Thyroid gland (tissue), 4 donors: ENCODE results near the gene LRRC8B. TPM values are rescaled to one million over a fixed set of nuclear protein-coding genes. Genes with fewer than 3 reads are reported as not detected.

Source experiments
- DNase-seq, 2 donors: peaks; one replicate each; pipeline ENCODE4 v3.0.0-alpha.2; 2019
- H3K27ac ChIP-seq, 3 donors: fragments of 200-600 bp; sonication (generic); 1 replicate in 2 of 3; 2 replicates in 1 of 3; pipeline ENCODE4 v1.5.1; 2016 to 2019; ENCODE audit warnings: mild to moderate bottlenecking in 1 of 3, moderate library complexity in 1 of 3
- H3K27me3 ChIP-seq: fragments of 200-600 bp; sonication (generic); one replicate; pipeline ENCODE4 v1.5.1; 2019
- H3K36me3 ChIP-seq, 2 donors: fragments of 200-600 bp; sonication (generic); one replicate each; pipeline ENCODE4 v1.5.1; 2016 to 2019
- H3K4me1 ChIP-seq, 2 donors: fragments of 200-600 bp; sonication (generic); one replicate each; pipeline ENCODE4 v1.5.1; 2017 to 2019
- H3K4me3 ChIP-seq, 3 donors: fragments of 200-600 bp; sonication (generic); replicated peaks in 1 of 3; 1 replicate in 2 of 3; 2 replicates in 1 of 3; pipeline ENCODE4 v1.5.1; 2016; ENCODE audit warnings: mild to moderate bottlenecking in 1 of 3
- H3K9me3 ChIP-seq: fragments of 200-600 bp; sonication (generic); one replicate; pipeline ENCODE4 v1.5.1; 2017
- POLR2A ChIP-seq, 2 donors: fragments of 450-650 bp; IDR thresholded peaks; one replicate each; pipeline ENCODE4 v1.6.1; 2017; ENCODE audit warnings: antibody characterized with exemption in 2 of 2, mild to moderate bottlenecking in 2 of 2, moderate library complexity in 1 of 2
- WGBS, 2 donors: methylation state at CpG; one replicate each; pipeline ENCODE4 v1.1.5; 2017; 5-methylcytosine and 5-hydroxymethylcytosine counted together
- intact Hi-C: fragments of 100-400 bp; cut with DNase I; formaldehyde crosslinking; loops from one replicate; pipeline ENCODE4 v1.15.1; 2023
- total RNA-seq, 4 donors: library from RNA; depleted of rRNA; stranded (reverse); fragments of >200 nt; gene quantifications; one replicate each; pipeline ENCODE4 v1.2.3, GENCODE V29; 2016
- TF ChIP-seq, protein P1 (sequence below), 6 experiments: fragments of 200-600 bp in 3 of 6; fragments of 450-650 bp in 3 of 6; sonication (generic) in 3 of 6; IDR thresholded peaks; one replicate each; pipeline ENCODE4 v1.5.1; 2016 to 2019; ENCODE audit warnings: antibody characterized with exemption in 6 of 6, mild to moderate bottlenecking in 2 of 6, inconsistent platforms in 1 of 6, moderate library complexity in 1 of 6

The LRRC8B gene
- total RNA-seq, 4 donors from 2014 or later = 11.5 to 27.8 (median 24.4) TPM

DNA sequence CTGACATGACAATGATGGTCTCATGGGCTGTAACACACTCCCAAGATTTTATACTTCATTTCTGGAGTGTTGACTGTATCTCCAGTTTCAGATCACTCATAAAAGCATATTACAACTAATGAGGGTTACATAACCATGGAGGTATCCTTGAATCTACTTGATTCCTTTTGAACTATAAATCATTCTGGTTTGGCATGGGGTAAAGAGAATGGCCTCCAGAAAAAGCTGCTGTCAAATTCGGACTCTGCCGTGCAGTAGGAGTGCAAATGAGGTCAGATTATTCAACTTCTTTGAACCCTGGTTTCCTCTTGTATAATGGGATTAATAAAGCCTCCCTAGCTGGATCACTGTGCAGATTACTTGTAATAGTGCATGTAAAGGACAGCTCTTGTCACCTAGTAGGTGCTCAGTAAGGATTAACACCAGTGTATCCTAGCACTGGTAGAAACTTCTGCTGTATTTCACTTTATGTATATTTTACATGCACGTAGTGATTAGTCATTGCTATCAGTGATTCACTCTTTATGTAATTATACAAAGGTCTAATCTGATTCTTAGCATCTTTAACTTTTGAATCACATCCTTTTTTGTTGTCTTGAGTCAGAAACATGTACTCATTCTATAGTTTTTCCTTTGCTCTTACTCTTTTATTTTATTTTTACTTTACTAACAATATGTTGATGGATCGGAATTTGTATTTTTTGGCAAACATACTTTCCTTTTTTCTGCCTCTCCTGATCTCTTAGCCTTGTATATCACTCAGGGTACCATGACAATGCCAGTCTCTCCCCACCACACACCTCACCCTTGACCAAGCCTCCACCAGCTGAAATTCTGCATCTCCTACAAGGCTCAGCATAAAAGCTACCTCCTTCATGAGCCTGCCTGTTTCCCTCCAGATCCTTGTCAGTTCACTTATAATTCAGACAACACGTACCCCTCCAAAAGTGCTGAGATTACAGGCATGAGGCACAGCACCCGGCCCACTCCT lies 111.5 kb downstream of the LRRC8B start:
- Histone ChIP-seq H3K27me3 (no peaks in the 10 kb centered on the region), H3K4me3 (no peak overlapping the region), H3K27ac (peak overlapping the region in 1 of 3 donors; percentile 8), H3K9me3 (no peaks in the 10 kb centered on the region), H3K4me1 (no peaks in the 10 kb centered on the region), H3K36me3 (no peaks in the 10 kb centered on the region)
- no peak for DNase-seq
- TF ChIP-seq, protein P1, sequence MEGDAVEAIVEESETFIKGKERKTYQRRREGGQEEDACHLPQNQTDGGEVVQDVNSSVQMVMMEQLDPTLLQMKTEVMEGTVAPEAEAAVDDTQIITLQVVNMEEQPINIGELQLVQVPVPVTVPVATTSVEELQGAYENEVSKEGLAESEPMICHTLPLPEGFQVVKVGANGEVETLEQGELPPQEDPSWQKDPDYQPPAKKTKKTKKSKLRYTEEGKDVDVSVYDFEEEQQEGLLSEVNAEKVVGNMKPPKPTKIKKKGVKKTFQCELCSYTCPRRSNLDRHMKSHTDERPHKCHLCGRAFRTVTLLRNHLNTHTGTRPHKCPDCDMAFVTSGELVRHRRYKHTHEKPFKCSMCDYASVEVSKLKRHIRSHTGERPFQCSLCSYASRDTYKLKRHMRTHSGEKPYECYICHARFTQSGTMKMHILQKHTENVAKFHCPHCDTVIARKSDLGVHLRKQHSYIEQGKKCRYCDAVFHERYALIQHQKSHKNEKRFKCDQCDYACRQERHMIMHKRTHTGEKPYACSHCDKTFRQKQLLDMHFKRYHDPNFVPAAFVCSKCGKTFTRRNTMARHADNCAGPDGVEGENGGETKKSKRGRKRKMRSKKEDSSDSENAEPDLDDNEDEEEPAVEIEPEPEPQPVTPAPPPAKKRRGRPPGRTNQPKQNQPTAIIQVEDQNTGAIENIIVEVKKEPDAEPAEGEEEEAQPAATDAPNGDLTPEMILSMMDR (IDR thresholded peaks at IDR 0.05) = no peak
- TF ChIP-seq POLR2A (IDR thresholded peaks at IDR 0.05) = no peak
- intact Hi-C loops = no loop called here
- 78 to 81% methylated on average over 6 of the region's 6 CpGs for WGBS, 2 donors

DNA sequence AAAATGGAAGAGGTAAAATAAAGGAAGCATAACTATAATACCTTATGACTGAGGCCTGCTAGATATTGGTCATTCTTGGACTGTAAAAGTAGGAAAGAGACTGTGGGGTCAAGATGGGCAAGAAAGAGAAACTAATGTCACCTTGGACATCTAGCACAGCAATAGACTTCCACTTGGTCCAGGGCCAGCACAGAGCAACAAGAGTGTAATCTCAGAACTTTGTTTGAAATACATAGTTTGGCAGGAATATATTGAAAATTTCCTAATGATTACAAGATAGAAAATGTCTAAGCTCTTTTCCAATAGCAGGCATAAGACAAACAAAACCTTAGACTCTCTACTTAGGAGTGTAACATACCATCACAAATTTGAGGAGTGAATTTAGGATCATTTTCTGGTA lies 112.9 kb downstream of the LRRC8B start:
- no peak overlapping the region for H3K27ac ChIP-seq
- intact Hi-C loops = no loop called here
- no peaks in the 10 kb centered on the region for H3K9me3 ChIP-seq
- TF ChIP-seq, protein P1 (IDR thresholded peaks at IDR 0.05) = no peak
- TF ChIP-seq POLR2A (IDR thresholded peaks at IDR 0.05) = no peak
- H3K4me1 ChIP-seq = no peaks in the 10 kb centered on the region
- no peaks in the 10 kb centered on the region for H3K36me3 ChIP-seq
- H3K27me3 ChIP-seq = no peaks in the 10 kb centered on the region
- DNase-seq = no peak
- no peak overlapping the region for H3K4me3 ChIP-seq

DNA sequence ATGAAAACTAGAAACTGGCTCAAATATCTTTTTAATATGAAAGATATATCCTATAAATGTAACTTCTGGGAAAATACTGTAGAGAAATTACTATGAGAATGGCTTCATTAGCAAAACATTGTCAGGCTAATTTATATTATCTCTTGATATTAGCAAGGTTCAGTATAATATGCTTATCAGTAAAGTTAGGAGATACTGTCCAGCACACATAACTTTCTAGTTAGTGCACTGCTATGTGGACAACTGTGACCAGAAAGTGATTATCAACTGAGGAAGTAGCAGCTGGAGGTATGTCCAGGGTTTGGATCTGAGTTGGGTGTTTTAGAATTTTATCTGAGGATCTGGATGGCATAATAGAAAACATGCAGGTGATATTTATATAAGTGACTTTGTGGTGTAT lies 115.8 kb downstream of the LRRC8B start:
- no peaks in the 10 kb centered on the region for H3K27me3 ChIP-seq
- H3K36me3 ChIP-seq = no peaks in the 10 kb centered on the region
- no peaks in the 10 kb centered on the region for H3K4me1 ChIP-seq
- no peak overlapping the region for H3K27ac ChIP-seq
- no peaks in the 10 kb centered on the region for H3K9me3 ChIP-seq
- TF ChIP-seq POLR2A (IDR thresholded peaks at IDR 0.05) = no peak
- TF ChIP-seq, protein P1 (IDR thresholded peaks at IDR 0.05) = no peak
- intact Hi-C loops = no loop called here
- H3K4me3 ChIP-seq = no peak overlapping the region
- no peak for DNase-seq

DNA sequence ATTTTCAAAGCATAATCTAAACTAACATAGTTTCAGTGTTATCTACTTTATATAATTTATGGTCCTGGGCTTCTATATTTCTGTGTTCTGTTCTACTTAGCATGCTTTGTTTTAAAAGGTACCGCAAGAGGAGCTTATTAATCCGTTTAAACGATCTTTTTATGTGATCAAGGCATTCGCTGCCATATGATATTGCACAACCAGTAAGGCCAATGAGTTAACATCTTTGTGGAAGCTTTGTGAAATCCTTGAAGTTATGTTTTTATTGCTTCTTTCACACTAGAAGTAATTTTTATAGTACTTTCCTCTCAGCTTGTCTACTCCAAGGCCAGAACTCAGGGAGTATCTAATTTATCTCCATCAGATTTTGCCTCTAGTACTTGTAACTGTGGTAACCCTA lies 117.2 kb downstream of the LRRC8B start:
- TF ChIP-seq, protein P1 (IDR thresholded peaks at IDR 0.05) = no peak
- no peak for TF ChIP-seq POLR2A (IDR thresholded peaks at IDR 0.05)
- no peaks in the 10 kb centered on the region for H3K9me3 ChIP-seq
- 88% methylated on average over 4 of the region's 4 CpGs for WGBS, 2 donors
- DNase-seq = no peak
- H3K4me3 ChIP-seq = no peak overlapping the region
- no peaks in the 10 kb centered on the region for H3K4me1 ChIP-seq
- intact Hi-C loops = no loop called here
- no peak overlapping the region for H3K27ac ChIP-seq
- H3K27me3 ChIP-seq = no peaks in the 10 kb centered on the region
- no peaks in the 10 kb centered on the region for H3K36me3 ChIP-seq

DNA sequence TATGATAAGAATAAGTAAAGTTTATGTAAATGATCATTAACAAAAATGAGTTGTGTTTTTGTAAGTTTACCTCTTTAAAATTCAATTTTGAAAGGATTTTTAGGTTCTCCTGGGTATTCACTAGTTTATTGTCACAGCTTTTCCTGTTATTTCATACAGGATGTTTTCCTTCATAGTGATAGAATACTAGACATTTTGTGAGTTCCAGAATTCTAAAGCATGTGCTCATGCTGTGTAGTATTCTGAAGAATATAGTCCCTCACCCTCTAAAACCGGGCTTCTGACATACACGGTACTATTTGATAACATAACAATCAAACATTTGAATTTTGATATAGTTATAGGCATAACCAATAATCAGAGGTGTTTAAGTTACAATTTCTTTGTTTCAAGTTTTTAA lies 118.9 kb downstream of the LRRC8B start:
- no peak for DNase-seq
- peak overlapping the region in 1 of 3 donors; percentile 20 for H3K27ac ChIP-seq
- H3K27me3 ChIP-seq = no peaks in the 10 kb centered on the region
- WGBS, 2 donors = 80 to 81% methylated on average over 2 of the region's 2 CpGs
- no peaks in the 10 kb centered on the region for H3K36me3 ChIP-seq
- no peak for TF ChIP-seq POLR2A (IDR thresholded peaks at IDR 0.05)
- TF ChIP-seq, protein P1 (IDR thresholded peaks at IDR 0.05) = no peak
- no peaks in the 10 kb centered on the region for H3K4me1 ChIP-seq
- no peaks in the 10 kb centered on the region for H3K9me3 ChIP-seq
- no peak overlapping the region for H3K4me3 ChIP-seq
- intact Hi-C loops = no loop called here
